GM06990 (cell line): ENCODE results near the gene PHF19.

Experiments
- DNase-seq: peaks from one replicate; pipeline ENCODE4 v3.0.0-alpha.2; 2011; ENCODE audit not compliant: insufficient read length; ENCODE audit errors: extremely low read depth
- H3K27me3 ChIP-seq: replicated peaks from 2 replicates; pipeline ENCODE4 v1.6.0; 2011; ENCODE audit warnings: low read length; ENCODE audit not compliant: control insufficient read depth, insufficient read depth
- H3K36me3 ChIP-seq: 2 replicates; pipeline ENCODE4 v1.5.1; 2011; ENCODE audit warnings: low read length; ENCODE audit not compliant: control insufficient read depth, insufficient read depth
- H3K4me3 ChIP-seq: replicated peaks from 2 replicates; pipeline ENCODE4 v1.5.1; 2011; ENCODE audit warnings: low read depth, mild to moderate bottlenecking, control low read depth, low read length
- CTCF ChIP-seq: IDR thresholded peaks from 2 replicates; pipeline ENCODE4 v1.5.1; 2011; ENCODE audit warnings: low read length, control low read depth, mild to moderate bottlenecking, inconsistent platforms; ENCODE audit not compliant: insufficient read depth, poor library complexity, severe bottlenecking

PHF19 gene

GRCh38 chr9:120901755-120902568 lies 25.0 kb upstream of the PHF19 start:
- DNase-seq, result no peak
- H3K27me3 ChIP-seq, result no peaks in the 10 kb centered on the region
- TF ChIP-seq CTCF, result no peak
- H3K4me3 ChIP-seq, result no peak overlapping the region
- H3K36me3 ChIP-seq, result peaks cover 27% of the 10 kb centered on the region

DNA sequence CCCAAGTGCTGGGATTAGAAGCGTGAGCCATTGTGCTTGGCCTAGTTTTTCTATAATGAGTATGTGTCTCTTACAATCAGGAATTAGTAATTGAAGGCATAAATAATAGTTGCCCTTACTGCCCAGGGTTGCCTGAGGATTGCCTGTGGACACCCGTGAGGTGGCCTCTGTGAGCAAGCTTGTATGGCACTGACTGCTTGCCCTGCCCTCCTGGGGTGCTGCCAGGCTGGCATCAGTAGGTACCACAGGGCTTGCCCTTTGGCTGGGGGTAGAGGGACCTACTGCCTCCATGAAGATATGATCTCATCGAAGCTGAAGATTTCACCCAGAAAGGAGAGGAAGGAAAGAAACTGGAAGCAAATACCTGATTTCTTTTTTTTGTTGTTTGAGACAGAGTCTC lies 23.8 kb upstream of the PHF19 start:
- Histone ChIP-seq H3K36me3 (peaks cover 26% of the 10 kb centered on the region), H3K4me3 (no peak overlapping the region), H3K27me3 (no peaks in the 10 kb centered on the region)
- no peak for TF ChIP-seq CTCF
- DNase-seq, result no peak

- DNase-seq, result no peak
- no peaks in the 10 kb centered on the region for H3K27me3 ChIP-seq
- no peak for TF ChIP-seq CTCF
Observed at GRCh38 chr9:120899490-120900068, 22.6 kb upstream of the PHF19 start.

GRCh38 chr9:120898396-120898795 lies 21.4 kb upstream of the PHF19 start:
- H3K27me3 ChIP-seq, result no peaks in the 10 kb centered on the region
- TF ChIP-seq CTCF, result no peak
- peaks cover 6% of the 10 kb centered on the region for H3K36me3 ChIP-seq
- no peak overlapping the region for H3K4me3 ChIP-seq
- DNase-seq, result no peak

More at GRCh38 chr9:120899490-120900068, 22.6 kb upstream of the PHF19 start:
- Histone ChIP-seq H3K36me3 (peaks cover 17% of the 10 kb centered on the region), H3K4me3 (no peak overlapping the region)

GRCh38 chr9:120895951-120896350 lies 19.0 kb upstream of the PHF19 start:
- Histone ChIP-seq H3K36me3 (no peaks in the 10 kb centered on the region; the same call in 1 of the 2 replicates), H3K27me3 (no peaks in the 10 kb centered on the region), H3K4me3 (no peak overlapping the region)
- TF ChIP-seq CTCF, result no peak
- no peak for DNase-seq
